HG02759 (cell line): Measurements from ENCODE around the gene COG1.

Source experiments
- ATAC-seq: cut with Tn5 transposase; IDR thresholded peaks from one replicate; pipeline ENCODE4 v1.9.1; 2021; ENCODE audit warnings: mild to moderate bottlenecking, moderate library complexity; ENCODE audit not compliant: unreplicated experiment

The COG1 gene

DNA sequence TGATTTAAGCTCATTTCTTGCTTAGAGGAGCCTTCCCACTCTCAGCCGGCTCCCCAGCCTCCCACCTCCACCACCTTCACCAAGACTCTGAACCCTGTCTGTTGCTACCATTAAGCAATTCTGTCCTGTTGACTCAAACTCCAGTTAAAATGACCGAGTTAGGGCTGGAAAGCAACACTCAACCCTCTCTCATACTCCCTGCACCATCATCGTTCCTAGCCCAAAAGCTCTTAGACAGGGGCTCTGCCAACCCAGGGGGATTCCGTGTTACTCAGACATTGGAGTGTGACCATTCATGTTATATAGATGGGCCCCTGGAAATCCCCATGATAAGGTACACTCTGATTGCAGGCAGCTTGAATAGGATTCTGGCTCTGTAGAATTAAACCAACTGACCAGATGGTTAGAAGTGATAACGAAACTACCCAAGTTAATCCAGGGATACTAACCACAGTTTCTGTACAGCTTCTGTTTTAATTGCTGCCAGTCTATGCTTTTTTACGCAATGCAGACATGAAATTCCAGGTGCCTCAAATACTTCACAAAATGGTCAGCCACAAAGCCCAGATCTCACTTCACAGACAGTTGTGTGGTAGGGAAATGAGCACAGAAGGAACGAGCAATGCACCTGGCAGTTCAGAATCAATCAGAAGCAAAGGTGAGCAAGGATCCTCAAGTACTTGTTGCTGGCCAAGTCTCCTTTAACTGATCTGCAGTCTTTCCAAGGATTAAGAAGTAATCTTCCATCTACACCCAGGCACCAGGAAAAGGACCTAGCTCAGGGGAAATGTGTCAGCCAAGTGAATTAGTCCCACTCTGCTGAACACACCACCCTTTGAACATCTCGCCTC lies 25.9 kb upstream of the COG1 start:
- ATAC-seq = peak; percentile 60

DNA sequence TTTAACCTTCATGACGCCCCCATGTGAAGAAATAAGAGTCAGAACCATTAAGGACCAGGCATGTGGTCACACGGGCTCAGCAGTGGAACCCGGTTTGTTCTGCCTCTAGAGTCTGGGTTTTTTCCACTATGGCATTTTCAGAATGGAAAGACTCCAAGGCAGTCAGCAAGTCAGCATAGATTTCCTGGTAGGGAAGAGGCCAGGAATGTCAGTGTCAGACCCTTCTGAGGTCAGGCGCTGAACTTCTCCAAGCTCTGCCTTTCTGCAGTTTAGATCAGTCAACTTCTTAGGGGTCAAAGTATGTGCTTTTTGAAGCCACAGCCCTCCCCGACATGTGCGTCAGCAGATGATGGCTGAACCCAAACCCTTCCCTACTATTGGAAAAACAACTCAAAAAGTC lies 24.2 kb upstream of the COG1 start:
- ATAC-seq = no peak

DNA sequence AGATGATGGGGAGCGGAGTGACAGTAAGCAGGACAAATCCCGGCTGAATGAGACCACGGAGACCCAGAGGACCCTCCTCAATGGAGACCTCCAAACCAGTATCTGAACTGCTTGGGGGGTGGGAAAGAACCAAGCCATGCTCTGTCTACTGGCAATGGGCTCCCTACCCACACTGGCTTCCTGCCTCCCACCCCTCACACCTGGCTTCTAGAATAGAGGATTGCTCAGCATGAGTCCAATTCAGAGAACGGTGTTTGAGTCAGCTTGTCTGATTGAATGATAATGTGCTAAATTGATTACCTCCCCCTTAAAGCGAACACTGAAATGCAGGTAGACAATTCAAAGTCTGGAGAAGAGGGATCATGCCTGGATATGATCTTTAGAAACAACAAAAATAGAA lies 22.5 kb upstream of the COG1 start:
- ATAC-seq = no peak

DNA sequence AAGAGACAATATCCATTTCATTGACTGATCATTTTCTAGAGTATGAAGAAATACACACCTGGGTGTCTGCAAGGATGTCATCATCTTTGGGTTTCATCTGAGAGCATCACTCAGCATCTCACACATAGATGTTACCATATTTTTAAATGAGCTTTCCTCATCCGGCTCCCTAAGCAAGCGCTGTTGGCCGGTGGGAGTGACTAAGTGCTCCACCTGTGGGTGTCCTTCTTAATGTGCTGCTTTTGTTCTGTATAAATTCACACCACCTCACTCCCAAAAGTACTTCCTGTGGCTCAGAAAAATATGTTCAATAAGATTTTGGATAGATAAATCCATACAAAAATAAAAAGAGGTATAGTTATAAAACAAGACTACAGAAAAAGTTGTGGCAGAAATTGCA lies 20.6 kb upstream of the COG1 start:
- ATAC-seq = no peak

DNA sequence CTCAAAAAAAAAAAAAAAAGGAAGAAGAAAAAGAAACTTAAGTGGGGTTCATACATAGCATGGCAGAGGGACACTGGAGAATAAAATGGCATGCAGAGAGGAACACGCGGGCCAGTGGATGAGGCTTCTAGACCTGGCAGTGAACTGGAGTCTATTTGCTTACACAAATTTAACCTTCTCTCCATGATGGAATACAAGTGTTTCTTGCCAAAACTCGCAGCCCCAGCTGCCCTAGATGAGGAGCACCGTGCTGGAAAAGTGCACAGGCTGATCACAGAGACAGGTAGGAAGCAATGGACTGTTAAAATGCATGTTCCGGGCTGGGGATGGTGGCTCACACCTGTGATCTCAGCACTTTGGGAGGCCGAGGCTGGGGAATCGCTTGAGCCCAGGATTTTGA lies 18.7 kb upstream of the COG1 start:
- ATAC-seq = no peak

DNA sequence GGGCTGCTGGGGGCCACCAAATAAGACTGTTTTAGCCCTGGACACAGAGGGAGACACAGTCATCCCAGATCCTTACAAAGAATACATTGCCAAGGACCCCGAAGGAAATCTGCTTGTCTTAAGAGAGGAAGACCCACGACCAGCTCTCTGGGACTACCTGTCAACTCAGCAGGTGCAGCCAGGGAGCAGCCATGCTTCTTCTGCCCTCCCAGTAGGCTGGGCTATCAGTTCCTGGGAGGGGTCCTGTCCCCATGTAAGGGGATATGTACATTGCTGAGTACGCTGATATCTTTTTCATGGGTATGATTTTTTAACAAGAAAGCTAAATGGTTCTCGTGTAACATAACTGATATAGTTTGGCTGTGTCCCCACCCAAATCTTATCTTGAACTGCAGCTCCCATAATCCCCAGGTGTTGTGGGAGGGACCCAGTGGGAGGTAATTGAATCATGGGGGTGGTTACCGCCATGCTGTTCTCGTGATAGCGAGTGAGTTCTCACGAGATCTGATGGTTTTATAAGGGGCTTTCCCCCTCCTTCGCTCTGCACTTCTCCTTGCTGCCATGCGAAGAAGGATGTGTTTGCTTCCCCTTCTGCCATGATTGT lies 16.8 kb upstream of the COG1 start:
- ATAC-seq = no peak

DNA sequence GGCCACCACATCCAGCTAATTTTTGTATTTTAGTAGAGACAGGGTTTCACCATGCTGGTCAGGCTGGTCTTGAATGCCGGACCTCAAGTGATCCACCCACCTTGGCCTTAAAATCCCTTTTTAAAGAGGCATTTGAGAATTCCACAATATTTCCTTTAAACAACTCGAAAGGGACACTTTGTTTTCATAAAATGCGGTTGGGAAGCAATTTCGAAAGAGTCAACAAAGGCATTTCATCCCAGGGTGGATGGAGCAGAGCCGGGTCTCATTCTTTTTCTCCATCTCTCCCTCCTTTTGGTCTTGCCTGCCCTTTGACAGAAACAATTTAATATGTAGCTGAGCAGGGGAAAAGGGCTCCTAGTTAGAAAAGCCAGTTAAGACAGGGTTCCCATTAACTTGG lies 13.5 kb upstream of the COG1 start:
- ATAC-seq = no peak

DNA sequence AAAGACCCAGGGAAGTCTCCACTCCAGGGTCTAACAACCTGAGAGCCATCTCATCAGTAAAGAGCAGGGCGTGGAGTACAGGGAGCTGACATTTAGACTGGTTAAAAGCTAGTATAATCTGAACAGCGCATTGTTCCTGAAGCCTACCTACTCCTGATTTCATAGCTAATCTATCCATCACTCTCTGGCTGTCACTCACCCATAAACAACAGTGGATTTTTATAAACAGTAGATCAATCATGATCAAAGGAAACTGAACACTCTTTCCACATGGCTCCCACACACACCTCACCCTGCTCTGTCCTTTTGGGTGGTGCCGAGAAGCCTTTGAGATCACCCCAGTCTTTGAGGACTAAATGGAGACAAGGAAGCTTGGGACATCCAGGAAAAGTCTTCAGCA lies 13.0 kb upstream of the COG1 start:
- no peak for ATAC-seq

DNA sequence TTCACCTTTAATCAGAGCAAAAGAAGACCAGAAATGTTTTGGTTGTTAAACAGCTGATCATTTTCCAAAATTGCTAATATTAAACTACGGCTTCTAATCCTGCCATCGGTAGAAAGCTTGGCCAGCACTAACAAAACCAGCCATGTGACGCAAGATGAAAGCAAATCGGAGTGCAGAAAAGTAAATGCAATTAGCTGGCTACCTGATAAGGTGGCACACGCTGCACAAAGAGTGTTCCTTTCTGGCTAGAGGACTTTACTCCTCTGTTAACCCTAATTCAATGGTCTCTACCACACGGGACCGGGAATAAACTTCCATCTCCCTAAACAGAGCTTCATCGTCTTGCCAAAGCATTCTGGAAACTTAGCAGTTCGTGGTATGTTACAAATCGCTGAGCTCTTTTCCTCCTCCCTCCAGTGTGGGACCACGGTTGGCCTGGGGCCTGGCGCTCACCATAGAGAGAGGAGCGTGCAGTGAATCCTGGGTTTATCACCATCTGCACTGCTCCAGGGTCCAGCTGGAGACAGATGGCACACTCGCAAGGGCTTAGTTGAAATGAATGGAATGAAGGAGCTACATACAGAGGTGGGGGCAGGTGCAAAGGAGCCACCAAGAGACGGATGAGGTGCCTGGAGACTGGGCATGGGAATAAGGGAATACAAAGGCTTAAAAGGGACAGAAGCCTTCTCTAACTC lies 10.1 kb upstream of the COG1 start:
- ATAC-seq = no peak

DNA sequence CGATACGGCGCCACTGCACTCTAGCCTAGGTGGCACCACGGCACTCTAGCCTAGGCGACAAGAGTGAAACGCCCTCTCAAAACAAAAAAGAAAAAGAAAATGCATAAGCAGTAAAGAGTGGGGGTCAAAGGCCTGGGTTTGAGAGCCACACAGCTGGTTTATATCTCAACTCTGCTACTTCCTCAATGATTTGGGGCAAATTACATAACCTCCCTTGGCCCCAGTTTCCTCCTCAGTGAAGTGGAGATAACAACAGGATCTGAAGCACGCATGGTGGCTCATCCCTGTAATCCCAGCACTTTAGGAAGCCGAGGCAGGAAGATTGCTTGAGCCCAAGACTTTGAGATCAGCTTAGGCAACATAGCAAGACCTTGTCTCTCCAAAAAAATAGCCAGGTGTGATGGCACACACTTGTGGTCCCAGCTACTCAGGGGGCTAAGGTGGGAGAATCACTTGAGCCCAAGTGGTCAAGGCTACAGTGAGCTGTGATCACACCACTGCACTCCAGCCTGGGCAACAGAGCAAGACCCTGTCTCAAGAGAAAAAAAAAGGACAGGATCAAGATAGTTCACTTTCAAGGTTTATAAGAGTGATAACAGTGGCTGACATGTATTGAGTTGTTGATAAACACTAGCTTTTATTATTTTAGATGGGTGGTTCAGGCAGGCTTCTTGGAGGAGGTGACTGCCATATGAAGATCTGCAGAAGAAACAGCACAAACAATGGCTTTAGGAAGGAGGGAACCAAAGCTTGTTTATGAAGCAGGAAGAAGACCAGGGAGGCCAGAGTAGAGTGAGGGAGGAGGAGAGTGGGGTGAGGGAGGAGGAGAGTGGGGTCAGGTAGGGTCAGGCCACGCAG lies 8.5 kb upstream of the COG1 start:
- ATAC-seq = no peak

DNA sequence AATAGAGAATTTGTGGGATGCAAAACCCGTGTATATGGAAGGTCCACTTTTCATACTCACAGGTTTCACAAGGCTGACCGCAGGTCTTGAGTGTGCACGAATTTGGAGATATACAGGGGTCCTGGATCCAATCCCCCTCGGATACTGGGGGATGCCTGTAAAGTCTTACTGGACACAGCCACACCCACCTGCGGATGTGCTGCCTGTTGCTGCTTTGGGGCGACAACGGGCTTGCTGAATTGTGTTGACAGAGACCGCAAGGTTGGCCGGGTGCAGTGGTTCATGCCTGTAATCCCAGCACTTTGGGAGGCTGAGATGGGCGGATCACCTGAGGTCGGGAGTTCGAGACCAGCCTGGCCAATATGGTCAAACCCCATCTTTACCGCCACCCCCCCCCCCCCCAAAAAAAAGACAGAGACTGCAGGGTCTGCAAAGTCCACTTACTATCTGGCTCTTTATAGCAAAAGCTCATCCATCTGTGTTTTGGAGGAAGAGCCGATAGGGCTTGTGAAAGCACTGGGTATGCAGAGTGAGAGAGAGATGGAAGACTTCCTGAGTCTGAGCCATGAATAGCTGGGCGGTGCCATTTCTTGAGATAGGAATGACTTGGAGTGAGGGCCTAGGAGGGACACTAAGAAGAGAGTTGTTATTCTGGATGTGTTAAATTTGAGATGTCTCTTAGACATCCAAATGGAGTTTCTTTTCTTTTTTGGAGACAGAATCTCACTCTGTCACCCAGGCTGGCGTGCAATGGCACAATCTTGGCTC lies 6.4 kb upstream of the COG1 start:
- ATAC-seq = no peak

DNA sequence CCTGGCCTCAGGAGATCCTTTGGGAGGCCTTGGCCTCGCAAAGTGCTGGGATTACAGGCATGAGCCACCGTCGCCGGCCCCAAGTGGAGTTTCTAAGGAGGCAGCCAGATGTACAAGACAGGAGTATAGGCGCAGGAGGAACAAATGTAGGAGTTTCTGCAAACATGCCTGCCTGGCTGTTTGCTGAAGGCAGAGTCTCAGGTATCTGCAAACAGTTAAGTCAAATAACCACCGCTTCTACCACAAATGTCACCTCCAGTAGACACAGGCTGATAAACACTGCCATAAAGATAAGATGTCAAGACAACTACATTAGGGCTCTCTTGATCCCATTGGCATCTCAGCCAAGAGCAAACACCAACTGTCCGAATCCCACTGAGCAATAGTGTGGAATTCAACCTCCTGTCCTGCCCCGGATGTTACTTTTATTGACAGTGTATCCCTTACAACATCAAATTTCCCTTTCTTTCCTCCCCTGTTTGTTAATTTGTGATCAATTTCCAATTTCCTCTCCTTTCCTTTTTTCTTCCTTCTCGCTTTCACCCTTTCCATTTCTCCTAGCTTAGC lies 5.6 kb upstream of the COG1 start:
- no peak for ATAC-seq

DNA sequence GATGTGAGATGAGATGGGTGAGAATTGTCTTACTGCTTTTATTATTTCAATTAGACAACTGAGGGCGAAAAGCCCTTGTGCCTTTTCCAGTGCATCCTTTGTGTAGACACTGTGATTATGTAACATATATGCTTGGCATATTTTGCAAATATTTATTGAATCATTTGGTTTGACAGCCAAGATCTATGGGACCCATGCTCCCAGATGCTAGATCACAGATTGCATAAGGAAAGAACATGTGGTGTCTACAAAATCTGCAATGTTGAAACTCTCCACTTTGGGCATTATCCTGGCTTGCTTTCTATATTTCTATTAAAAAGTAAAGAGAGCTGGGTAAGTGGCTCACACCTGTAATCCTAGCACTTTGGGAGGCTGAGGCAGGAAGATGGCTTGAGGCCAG lies 4.8 kb upstream of the COG1 start:
- ATAC-seq = no peak

DNA sequence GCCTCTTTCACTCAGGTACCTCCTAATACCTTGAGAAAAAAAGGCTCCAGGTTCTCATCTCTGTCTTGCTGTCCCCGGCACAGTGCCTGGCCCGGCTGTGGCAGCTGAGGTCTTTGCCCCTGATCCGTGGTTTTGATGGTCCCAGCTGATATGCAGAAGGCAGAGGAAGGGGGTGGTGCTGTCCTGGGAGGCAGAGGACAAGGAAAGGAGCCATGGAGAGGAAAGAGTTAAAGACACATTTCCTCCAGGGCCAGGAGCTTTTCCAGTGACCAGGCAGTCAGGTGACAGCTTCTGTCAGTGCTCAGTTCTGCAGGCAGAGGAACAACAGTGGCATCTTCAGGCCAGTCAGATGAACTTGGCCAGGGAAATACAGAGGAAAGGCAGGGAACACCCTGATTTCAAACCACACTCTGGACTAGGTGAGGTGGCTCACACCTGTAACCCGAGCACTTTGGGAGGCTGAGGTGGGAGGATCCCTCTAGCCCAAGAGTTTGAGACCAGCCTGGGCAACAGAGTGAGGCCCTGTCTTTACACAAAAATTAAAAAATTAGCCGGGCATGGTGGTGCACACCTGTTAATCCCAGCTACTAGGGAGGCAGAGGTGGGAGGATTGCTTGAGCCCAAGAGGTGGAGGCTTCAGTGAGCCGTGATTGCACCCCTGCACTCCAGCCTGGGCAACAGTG lies 3.3 kb upstream of the COG1 start:
- ATAC-seq = no peak

DNA sequence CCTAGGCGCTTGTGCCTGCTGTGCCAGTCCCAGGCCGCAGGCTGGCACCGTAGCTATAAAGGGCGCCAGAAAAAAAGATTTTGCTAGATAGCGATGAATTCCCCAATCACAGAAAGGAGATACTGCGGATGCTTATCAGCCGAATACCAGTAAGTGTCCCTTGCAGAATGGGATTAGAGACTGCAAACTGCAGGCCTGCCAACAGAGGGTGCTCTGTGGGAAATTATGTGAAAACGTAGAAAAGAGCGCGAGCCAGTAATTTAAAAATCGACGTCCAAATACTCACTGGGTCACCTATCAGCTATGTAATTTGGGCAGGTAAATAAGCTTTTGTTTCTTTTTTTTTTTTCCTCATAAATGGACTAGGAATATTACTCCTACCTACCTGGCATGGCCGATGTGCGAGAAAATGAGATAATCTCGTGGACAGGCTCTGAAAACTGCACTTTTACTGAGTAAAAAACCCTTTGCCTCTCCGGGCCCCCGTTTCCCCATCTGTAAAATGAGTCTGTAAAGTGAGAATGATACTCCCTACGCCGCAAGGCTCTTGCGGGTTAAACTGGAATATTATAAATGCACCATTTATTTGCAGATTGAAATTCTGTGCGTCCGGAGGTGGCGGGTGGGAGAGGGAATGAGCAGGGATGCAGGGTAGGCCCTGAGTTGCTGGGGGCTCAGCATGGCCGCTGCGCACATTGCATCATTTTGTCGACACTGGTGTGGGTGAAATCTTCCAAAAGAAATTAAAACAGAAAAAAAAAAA lies 1.2 kb upstream of the COG1 start:
- ATAC-seq = peak; percentile 26

DNA sequence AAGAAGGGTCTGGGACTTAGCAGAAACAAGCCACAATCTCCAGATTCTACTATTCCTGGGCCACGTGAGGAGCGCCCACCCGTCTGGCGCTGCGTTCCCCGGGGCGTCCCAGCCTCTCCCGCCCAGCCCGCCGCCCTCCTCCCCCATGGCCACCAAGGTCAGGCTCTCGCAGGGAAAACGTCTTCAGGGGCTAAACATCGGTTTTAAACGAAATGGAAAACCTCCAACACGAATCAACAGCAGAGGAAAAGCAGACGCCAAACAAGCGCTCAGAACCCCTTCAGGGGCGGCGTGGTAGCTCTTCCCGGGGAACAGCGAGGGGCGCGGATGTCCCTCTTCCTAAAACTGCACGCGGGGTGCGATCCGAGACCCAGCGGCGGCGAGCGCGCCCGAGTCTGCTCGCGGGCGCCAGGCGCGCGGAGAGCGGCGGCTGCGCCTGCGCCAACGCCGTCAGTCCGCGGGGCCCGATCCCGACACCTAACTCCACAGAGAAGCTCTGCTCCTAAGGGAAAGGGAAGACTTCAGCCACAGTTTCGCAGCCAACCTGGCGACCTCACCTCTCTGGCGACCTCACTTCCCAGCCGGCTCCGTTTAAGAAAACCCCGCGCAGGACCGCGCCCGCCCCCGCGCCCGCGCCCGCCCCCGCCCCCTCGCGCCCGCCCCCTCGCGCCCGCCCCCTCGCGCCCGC lies 505 bp upstream of the COG1 start:
- ATAC-seq = peak; percentile 67

DNA sequence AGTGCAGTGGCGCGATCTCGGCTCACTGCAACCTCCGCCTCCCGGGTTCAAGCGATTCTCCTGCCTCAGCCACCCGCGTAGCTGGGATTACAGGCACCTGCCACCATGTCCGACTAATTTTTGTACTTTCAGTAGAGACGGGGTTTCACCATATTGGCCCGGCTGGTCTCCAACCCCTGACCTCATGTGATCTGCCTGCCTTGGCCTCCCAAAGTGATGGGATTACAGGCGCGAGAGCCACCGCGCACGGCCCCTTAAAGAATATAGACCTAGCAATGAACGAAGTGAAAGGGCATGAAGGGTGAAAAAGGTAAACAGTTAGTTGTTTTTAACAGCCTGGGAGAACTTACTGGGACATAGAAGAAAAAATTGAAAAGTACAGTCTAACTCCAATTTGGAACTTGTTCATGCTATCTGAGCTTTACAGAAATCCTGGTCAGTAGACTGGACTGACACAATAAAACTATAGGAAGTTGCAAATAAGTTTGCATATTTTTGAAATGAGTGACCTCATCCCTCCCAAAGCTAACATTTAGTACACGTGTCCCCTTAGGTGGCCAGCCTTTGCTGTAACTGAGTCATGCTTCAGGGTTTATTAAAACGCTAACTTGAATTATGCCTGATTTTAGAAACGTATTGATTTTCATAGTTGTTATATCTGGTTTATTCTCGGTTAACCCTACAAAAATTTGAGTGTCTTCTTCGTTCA lies 1.8 kb downstream of the COG1 start:
- no peak for ATAC-seq

DNA sequence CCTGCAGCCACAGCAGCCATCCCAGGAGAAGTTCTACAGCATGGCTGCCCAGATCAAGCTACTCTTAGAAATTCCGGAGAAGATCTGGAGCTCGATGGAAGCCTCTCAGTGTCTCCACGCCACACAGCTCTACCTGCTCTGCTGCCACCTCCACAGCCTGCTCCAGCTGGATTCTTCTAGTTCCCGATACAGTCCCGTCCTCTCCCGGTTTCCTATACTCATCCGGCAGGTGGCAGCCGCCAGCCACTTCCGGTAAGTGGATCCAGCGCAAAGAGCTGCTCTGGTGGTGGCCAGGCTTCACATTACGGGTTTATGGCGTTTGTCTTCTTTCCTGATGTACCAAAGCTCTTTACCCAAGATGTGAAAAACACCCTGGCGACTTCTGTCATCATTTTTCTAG lies 3.6 kb downstream of the COG1 start:
- ATAC-seq = no peak
